ENCODE measurements around the gene TTC12.

The TTC12 gene

GRCh38 chr11:113331441-113331840, 17.1 kb downstream of the TTC12 start:
- no peak for DNase-seq (ENCODE audit: low spot score)

DNA sequence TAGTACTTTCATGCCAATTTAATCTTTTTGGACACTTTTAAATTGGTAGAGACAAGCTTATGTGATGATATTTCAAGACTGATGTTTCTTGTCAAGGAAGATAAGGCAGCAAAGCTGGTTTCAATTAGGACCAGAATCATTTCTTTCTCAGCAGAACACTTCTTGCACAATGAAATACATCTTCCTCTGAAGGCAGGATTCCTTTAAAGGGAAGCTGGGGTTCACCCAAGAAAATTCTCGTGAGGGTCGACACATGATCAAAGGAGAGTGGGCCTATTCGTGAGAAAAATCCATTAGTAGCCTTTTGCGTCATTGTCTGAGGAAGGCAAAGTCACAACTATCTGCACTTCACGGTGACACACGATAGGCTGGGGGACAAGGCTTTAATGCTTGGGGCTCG, 17.6 kb downstream of the TTC12 start:
- no peak for DNase-seq (ENCODE audit: low spot score)

GRCh38 chr11:113332638-113333329, 18.4 kb downstream of the TTC12 start:
- DNase-seq (ENCODE audit: low spot score) = no peak

- DNase-seq (ENCODE audit: low spot score) = no peak
These were observed 19.8 kb downstream of the TTC12 start for GRCh38 chr11:113334183-113334582.

GRCh38 chr11:113338730-113339129, 24.3 kb downstream of the TTC12 start:
- DNase-seq (ENCODE audit: low spot score) = no peak

GRCh38 chr11:113339929-113340589, 25.7 kb downstream of the TTC12 start:
- DNase-seq (ENCODE audit: low spot score) = no peak

DNA sequence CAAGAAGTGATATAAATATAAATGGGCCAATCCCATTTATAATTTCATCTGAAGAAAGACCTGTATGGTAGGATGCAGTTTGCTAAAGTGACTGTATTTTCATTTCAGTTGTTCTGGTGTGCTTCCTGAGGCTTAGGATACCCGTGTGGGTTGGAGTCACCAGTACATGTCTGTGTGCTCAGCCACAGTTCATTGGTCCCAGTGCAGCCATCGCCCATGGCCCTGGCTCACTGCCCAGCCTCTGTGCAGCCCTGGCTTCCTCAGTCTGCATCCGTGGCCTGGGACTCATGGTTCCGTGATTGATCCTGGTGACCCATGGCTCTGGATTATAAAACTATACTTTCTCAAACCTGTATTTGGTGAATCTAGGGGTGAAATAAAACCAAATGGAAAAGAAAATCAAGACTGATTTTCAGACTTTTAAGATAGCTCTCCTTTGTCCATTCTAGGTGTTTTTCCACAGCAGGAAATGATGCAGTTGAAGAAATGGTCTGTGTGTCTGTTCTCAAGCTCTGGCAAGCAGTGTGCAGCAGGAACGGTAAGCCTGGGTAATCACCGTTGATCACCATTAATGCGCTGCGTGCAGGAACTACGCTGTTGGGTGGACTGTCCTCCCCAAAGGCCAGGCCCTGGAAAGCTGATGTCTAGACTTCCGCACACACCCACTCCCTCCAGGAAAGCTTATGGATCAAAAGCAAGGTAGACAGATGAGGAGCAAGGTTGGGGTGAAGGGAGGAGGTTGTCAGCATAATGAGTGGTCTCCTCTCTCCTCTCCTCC, 27.2 kb downstream of the TTC12 start:
- DNase-seq (ENCODE audit: low spot score) = no peak

- no peak for DNase-seq (ENCODE audit: low spot score)
These were observed 31.6 kb downstream of the TTC12 start for GRCh38 chr11:113345978-113346377.

DNA sequence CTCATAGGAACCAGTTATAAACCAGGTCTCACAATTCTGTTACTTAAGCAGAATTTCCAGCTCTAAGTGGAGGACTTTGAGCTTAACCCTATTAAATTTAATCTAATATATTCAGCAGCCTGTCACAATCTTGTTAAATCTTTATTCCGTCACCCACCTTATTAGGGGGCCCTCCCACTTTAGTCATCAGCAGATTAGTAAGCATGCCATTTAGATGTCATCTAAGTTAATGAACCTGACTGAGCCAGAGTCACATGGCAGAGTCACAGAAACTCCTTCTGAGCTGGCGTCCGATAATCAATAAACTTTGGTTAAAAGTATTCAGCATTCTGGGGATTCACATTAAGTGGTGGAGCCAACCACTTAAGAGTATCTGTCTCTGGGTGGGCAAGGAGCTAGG, 35.1 kb downstream of the TTC12 start:
- no peak for DNase-seq (ENCODE audit: low spot score)

GRCh38 chr11:113350336-113351067, 36.1 kb downstream of the TTC12 start:
- no peak for DNase-seq (ENCODE audit: low spot score)

DNA sequence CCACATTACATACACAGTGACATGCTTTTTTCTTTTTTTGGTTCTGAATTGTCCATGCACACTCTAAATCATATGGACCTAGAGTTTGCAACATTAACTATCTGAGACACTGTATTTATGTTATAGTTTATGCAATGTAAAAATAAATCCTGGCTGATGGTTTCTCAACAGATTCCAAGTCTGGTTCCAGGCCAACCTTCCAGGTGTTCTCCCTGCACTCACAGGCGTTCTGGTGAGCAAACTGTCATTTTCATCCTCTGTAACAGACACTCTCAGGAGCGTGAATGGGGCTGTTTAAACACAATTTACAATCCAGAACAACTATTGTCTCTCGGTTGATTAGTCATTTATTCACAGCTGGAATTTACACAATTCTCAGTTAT, 36.7 kb downstream of the TTC12 start:
- DNase-seq (ENCODE audit: low spot score) = no peak

DNA sequence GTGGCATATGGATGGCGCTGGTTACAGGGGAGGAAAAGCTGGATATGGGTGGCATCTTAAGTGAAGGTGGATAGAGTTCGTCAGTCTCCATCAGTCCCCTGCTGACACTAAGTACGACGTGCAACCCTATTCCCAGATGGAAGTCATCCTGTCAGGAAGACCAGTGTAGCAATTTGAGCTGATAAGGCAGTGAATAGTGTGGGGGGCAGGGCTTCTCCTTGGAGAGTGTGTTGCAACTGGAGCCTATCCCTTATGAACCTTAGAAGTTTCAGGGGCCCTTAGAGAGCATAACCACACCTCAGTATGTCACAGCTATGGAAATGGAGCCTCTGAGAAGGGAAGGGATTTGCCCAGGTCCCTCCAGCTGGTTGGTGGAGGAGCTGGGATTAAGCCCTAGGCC, 37.1 kb downstream of the TTC12 start:
- DNase-seq (ENCODE audit: low spot score) = no peak

- no peak for DNase-seq (ENCODE audit: low spot score)
These were observed 41.8 kb downstream of the TTC12 start for GRCh38 chr11:113356203-113356602.

DNA sequence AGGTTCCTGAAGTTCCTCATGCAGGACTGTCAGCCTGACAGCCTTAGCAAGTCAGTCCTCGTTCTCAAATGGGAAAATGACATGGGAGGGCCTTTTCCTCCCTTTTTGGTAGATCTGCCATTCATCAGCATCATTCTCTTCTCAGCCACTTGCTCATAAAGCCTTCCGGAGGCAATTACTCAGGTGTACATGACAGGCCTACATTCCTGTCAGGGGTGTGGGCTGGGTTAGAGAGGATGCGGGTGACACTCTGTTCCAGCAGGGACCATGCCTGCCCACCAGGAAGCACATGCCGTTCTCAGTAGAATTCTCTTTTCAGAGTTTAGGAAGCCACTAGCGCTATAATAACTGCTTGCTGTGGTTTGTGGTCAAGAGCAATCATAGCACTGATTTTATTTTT, 49.0 kb downstream of the TTC12 start:
- no peak for DNase-seq (ENCODE audit: low spot score)

DNA sequence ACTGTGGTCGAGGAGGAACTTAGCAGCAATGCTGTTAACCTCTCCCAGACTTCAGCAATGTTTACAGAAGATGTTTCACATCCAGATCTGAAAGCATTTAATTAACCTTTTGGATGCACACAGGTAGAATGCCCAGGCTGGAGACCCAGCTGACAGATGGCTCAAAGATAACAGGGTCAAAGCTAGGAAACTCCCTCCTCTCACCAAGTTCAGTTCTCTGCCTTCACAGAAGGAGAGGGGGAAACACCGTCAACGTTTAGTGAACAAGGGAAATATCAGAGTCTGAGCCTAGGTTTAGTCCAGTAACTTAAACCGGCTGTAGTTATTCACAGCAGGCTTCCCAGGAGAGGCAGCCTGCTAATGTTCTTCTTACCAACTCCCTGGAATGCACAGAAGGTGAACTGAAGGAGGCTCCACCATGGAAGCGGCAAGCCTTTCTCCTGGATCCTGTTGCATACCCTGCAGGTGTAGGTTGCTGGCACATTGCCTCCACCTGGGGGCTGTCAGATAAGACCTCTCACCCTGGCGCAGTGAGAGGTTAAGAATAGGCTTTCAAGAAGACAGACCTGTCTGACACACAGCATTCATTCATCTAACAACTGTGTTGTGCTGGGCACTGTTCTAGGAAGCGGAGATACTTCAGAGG, 49.7 kb downstream of the TTC12 start:
- no peak for DNase-seq (ENCODE audit: low spot score)

GRCh38 chr11:113365895-113366294, 51.5 kb downstream of the TTC12 start:
- no peak for DNase-seq (ENCODE audit: low spot score)

GRCh38 chr11:113369411-113369810, 55.0 kb downstream of the TTC12 start:
- DNase-seq (ENCODE audit: low spot score) = no peak

DNA sequence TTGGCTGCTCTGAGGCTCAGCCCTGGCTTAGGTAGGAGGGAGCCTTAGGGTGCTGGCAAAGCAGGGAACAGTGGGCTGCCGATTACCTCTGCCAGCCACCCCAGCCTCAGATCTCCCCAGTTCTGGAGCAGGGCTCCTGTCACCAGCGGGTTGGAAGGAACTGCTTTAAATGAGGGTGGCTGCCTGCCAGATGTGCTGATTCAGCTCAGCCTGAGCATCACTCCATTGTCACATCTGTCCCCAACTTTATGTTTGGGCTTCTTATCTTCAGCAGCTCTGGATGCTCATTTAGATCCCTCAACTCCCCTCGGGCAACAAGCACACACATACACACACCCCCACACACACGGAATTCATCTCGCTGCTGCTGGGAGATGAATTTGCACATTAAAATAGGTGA, 56.3 kb downstream of the TTC12 start:
- DNase-seq (ENCODE audit: low spot score) = no peak

GRCh38 chr11:113372309-113372708, 57.9 kb downstream of the TTC12 start:
- no peak for DNase-seq (ENCODE audit: low spot score)

- DNase-seq (ENCODE audit: low spot score) = no peak
These were observed 58.9 kb downstream of the TTC12 start for GRCh38 chr11:113373306-113373705.

DNA sequence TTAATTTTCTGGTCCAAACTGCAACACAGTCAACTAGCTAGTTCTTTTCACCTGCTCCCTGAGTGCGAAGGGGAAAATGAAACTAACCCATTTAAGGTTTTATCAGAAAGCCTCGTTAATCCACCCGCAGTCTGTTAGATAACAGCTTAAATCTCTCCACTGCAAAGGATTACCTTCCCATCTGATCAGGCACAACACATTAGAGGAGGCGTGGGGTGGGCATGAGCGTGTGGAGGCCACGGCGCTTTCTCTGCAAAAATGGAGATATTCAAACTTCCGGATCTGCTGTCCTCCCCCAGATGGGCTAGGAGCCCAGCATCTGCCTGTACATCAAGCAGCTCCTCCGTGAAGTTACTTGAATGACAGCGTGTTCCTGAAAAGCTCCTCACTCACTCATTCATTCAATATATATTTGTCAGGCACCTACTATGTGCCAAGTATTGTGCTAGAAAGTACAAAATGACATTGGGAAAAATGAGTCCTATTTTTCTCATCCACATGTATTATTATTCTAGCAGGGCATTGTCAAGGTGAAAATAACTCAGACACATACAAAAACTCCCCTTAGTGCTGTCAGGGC, 59.7 kb downstream of the TTC12 start:
- DNase-seq (ENCODE audit: low spot score) = no peak

DNA sequence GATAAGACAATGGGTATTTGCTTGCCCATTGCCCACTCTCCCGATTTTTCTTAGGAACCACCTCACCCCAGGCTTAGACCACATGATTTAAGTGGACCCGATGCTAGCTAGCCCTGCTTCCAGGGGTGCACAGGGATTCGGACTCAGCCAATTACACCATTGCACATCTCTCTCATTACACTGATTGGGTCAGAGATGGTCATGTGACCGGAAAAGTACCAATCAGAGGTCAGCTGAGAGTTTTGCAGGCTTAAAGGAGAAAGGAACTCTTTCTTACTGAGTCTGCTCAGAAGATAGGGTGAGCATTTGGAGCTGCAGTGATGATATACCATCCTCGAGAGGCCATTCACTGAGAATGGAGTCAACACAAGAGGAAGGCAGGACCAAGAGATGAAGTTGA, 61.0 kb downstream of the TTC12 start:
- DNase-seq (ENCODE audit: low spot score) = no peak
